Measurements from ENCODE around the gene RMI2. TPM values are rescaled to one million over a fixed set of nuclear protein-coding genes. Genes with fewer than 3 reads are reported as not detected.

RMI2 gene
- total and polyA plus RNA-seq, 2 donors (not counting 1 experiment from before 2014, with no cell fraction given): 6.6 to 6.8 TPM

GRCh38 chr16:11389083-11389482, 43.8 kb downstream of the RMI2 start:
- no peaks in the 10 kb centered on the region for H3K79me2 ChIP-seq (ENCODE audit: control insufficient read depth, insufficient read depth, low read length)
- no peak for TF ChIP-seq EZH2 (IDR thresholded peaks at IDR 0.05; ENCODE audit: low read length, missing control alignments)
- TF ChIP-seq, protein P1, sequence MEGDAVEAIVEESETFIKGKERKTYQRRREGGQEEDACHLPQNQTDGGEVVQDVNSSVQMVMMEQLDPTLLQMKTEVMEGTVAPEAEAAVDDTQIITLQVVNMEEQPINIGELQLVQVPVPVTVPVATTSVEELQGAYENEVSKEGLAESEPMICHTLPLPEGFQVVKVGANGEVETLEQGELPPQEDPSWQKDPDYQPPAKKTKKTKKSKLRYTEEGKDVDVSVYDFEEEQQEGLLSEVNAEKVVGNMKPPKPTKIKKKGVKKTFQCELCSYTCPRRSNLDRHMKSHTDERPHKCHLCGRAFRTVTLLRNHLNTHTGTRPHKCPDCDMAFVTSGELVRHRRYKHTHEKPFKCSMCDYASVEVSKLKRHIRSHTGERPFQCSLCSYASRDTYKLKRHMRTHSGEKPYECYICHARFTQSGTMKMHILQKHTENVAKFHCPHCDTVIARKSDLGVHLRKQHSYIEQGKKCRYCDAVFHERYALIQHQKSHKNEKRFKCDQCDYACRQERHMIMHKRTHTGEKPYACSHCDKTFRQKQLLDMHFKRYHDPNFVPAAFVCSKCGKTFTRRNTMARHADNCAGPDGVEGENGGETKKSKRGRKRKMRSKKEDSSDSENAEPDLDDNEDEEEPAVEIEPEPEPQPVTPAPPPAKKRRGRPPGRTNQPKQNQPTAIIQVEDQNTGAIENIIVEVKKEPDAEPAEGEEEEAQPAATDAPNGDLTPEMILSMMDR (conservative IDR thresholded peaks at IDR 0.05 in 1 of 2, IDR thresholded peaks at IDR 0.05 in 1 of 2; ENCODE audit: low read depth in 1 of 2, low read length in 2 of 2): no peak
- no peaks in the 10 kb centered on the region for H3K36me3 ChIP-seq (ENCODE audit: control insufficient read depth, insufficient read depth, low read length)
- H3K9ac ChIP-seq (ENCODE audit: insufficient read depth, low read length): no peak overlapping the region
- no peak overlapping the region for H3K4me3 ChIP-seq (replicated peaks in 1 of 4; ENCODE audit: control extremely low read depth in 1 of 4, insufficient read depth in 1 of 4, low read depth in 3 of 4, low read length in 4 of 4)
- no peak overlapping the region for H2AFZ ChIP-seq (ENCODE audit: low read length)
- no peak for DNase-seq (ENCODE audit: low read depth in 2 of 2)
- no peaks in the 10 kb centered on the region for H3K27me3 ChIP-seq (ENCODE audit: control insufficient read depth, insufficient read depth, low read length)
- H3K27ac ChIP-seq (ENCODE audit: insufficient read depth, low read length): no peak overlapping the region
- H3K4me2 ChIP-seq (ENCODE audit: extremely low read depth, insufficient read depth, low read length): no peak overlapping the region
- no peaks in the 10 kb centered on the region for H3K9me3 ChIP-seq (ENCODE audit: control insufficient read depth, insufficient read depth, low read depth, low read length)
- H4K20me1 ChIP-seq (ENCODE audit: control insufficient read depth, extremely low read depth, insufficient read depth, low read length): no peaks in the 10 kb centered on the region
- no peaks in the 10 kb centered on the region for H3K4me1 ChIP-seq (ENCODE audit: control insufficient read depth, extremely low read depth, insufficient read depth, low read length)

DNA sequence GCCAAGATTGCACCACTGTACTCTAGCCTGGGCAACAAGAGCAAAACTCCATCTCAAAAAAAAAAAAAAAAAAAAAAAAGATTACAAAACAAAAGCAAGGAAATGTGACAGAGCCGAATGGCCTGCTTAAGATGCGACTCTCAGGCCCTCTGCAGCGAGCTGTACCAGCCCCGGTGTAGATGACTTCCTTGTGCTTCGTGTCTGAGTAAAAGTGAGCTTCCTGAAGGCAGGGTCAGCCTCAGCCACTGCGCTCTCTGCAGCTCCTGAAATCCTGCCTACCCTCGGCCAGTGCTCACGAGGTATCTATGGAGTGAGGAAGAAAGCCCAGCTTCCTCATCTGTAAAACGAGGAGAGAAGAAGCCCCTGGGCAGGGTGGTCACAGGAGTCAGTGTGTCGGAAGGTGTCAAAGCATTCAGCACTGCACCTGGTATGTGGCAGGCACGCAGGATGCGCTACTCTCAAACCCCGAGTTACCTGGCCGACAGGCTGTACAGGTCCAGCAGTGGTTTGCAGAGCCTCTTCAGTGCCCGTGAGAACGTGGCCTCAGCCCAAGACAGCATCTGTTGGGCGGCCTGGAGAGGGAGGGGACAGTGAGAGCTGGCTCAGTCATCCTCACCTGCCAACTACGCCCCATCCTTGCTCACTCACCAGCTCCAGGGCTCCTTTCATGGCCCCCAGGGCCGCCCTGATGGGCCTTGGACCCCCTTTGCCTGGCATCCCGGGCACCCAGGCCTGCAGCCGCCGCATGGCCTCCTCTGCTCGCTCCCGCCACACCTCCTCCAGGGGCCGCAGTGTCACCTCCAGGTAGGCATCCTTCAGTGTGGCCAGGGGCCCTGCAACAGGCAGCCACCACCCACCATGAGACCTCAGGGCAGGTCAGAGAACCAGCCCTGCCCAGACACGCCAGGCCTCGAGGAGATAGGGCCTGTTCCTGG, 44.6 kb downstream of the RMI2 start:
- DNase-seq (ENCODE audit: low read depth in 2 of 2): no peak
- no peak overlapping the region for H3K4me3 ChIP-seq (replicated peaks in 1 of 4; ENCODE audit: control extremely low read depth in 1 of 4, insufficient read depth in 1 of 4, low read depth in 3 of 4, low read length in 4 of 4)
- TF ChIP-seq, protein P1 (conservative IDR thresholded peaks at IDR 0.05 in 1 of 2, IDR thresholded peaks at IDR 0.05 in 1 of 2; ENCODE audit: low read depth in 1 of 2, low read length in 2 of 2): no peak
- no peak for TF ChIP-seq EZH2 (IDR thresholded peaks at IDR 0.05; ENCODE audit: low read length, missing control alignments)
- H3K27me3 ChIP-seq (ENCODE audit: control insufficient read depth, insufficient read depth, low read length): peaks cover 3% of the 10 kb centered on the region
- no peak overlapping the region for H3K9ac ChIP-seq (ENCODE audit: insufficient read depth, low read length)
- no peaks in the 10 kb centered on the region for H3K4me1 ChIP-seq (ENCODE audit: control insufficient read depth, extremely low read depth, insufficient read depth, low read length)
- H3K36me3 ChIP-seq (ENCODE audit: control insufficient read depth, insufficient read depth, low read length): no peaks in the 10 kb centered on the region
- H4K20me1 ChIP-seq (ENCODE audit: control insufficient read depth, extremely low read depth, insufficient read depth, low read length): no peaks in the 10 kb centered on the region
- no peaks in the 10 kb centered on the region for H3K79me2 ChIP-seq (ENCODE audit: control insufficient read depth, insufficient read depth, low read length)
- no peak overlapping the region for H2AFZ ChIP-seq (ENCODE audit: low read length)
- no peaks in the 10 kb centered on the region for H3K9me3 ChIP-seq (ENCODE audit: control insufficient read depth, insufficient read depth, low read depth, low read length)
- H3K27ac ChIP-seq (ENCODE audit: insufficient read depth, low read length): no peak overlapping the region
- no peak overlapping the region for H3K4me2 ChIP-seq (ENCODE audit: extremely low read depth, insufficient read depth, low read length)

DNA sequence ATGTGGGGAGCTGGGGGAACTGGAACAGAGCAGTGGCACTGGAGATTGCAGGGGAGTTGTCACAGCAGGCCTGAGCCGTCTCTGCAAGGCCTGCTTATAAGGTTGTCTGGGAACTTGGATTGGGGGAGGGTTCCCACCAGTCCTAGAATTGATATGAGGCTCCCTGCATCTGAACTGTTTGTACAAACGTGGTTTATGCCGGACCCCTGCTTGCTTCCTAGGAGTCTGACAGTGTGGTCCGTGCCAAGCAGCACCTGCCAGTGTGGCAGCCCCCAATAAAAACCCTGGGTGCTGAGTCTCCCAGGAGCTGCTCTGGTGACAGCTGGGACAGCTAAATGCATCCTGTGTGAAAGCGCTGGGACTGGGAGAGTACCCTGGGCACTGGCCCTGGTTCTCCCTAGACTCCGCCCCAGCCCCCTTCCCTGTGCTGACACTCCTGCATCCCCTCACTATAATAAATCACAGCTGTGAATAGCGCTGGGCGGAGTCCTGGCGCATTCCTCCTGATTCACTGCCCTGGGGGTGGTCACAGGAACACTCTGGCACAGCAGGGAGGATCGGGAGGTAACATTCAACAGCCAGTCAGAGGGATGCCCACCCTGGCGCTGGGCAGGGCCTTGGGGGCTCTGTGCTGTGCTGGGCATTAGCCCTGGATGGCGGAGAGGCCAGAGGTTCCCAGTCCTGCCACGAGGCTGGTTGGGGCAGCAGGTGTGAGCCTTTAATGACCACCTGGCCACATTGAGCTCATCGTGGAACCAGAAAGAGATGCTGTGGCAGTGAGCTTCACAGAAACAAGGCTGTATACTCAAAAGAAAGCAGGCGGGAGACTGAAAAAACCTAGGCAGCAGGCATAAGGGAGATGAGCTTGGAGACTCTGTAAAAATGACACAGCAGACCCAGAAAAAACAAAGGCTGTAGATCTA, 45.6 kb downstream of the RMI2 start:
- H3K4me1 ChIP-seq (ENCODE audit: control insufficient read depth, extremely low read depth, insufficient read depth, low read length): no peaks in the 10 kb centered on the region

More for the DNA sequence above, 45.6 kb downstream of the RMI2 start:
- H3K4me2 ChIP-seq (ENCODE audit: extremely low read depth, insufficient read depth, low read length): no peak overlapping the region
- peaks cover 3% of the 10 kb centered on the region for H3K27me3 ChIP-seq (ENCODE audit: control insufficient read depth, insufficient read depth, low read length)
- no peak overlapping the region for H3K27ac ChIP-seq (ENCODE audit: insufficient read depth, low read length)
- H3K9me3 ChIP-seq (ENCODE audit: control insufficient read depth, insufficient read depth, low read depth, low read length): no peaks in the 10 kb centered on the region
- H4K20me1 ChIP-seq (ENCODE audit: control insufficient read depth, extremely low read depth, insufficient read depth, low read length): no peaks in the 10 kb centered on the region
- no peak for DNase-seq (ENCODE audit: low read depth in 2 of 2)
- no peak overlapping the region for H3K9ac ChIP-seq (ENCODE audit: insufficient read depth, low read length)
- H3K79me2 ChIP-seq (ENCODE audit: control insufficient read depth, insufficient read depth, low read length): no peaks in the 10 kb centered on the region
- H2AFZ ChIP-seq (ENCODE audit: low read length): no peak overlapping the region
- H3K4me3 ChIP-seq (replicated peaks in 1 of 4; ENCODE audit: control extremely low read depth in 1 of 4, insufficient read depth in 1 of 4, low read depth in 3 of 4, low read length in 4 of 4): no peak overlapping the region
- TF ChIP-seq EZH2 (IDR thresholded peaks at IDR 0.05; ENCODE audit: low read length, missing control alignments): no peak
- TF ChIP-seq, protein P1 (conservative IDR thresholded peaks at IDR 0.05 in 1 of 2, IDR thresholded peaks at IDR 0.05 in 1 of 2; ENCODE audit: low read depth in 1 of 2, low read length in 2 of 2): no peak
- no peaks in the 10 kb centered on the region for H3K36me3 ChIP-seq (ENCODE audit: control insufficient read depth, insufficient read depth, low read length)
